KBM-7 (cell line): ENCODE results near the gene TEX22.

Source experiments
- DNase-seq: peaks from one replicate; pipeline ENCODE4 v3.0.0-alpha.2; 2015
- in situ Hi-C: fragments of 300-500 bp; cut with MboI; formaldehyde crosslinking; loops from 2 replicates; pipeline ENCODE4 v1.14.3; 2020; ENCODE audit warnings: low sequenced_read_pairs, low pct_unique_long_range_greater_than_20kb, mixed read lengths

The TEX22 gene

GRCh38 chr14:105382343-105383082 is 15.8 kb upstream of the TEX22 start:
- in situ Hi-C loops: no loop called here
- DNase-seq: no peak

GRCh38 chr14:105383083-105383730 is 15.1 kb upstream of the TEX22 start:
- in situ Hi-C loops: no loop called here

GRCh38 chr14:105384041-105384557 is 14.2 kb upstream of the TEX22 start:
- in situ Hi-C loops: no loop called here
- DNase-seq: no peak

More at GRCh38 chr14:105383083-105383730, 15.1 kb upstream of the TEX22 start:
- DNase-seq: no peak

DNA sequence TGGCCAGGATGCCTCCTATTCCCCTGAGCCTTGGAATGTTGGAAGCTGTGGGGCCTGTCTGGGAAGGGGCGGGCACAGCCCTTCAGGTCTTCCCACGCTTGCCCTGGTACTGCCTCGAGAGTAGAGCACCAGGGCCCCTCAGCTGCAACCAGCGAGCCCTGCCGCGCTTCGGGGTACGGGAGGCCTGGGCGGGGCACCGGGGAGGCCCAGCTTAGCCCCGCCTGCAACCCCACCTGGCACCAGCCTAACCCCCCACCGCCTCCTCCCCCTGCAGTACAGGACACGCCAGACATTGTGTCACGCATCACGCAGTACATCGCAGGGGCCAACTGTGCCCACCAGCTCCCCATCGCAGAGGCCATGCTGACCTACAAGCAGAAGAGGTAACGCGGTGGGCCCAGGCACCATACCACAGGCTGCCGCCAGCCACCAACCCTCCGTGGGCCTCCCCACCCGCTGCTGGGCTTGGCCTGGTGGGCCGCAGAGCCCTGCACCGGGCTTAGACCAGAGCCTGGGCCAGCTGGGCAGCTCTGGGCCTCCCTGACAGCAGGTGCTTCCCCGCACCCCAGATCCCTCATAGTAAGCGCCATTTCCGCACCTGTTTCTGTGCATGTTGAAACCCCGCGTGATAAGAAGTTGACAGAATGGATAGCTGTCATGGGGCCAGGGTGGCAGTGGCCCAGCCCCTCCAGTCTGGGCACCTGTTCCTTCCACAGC is 13.6 kb upstream of the TEX22 start:
- DNase-seq: no peak
- in situ Hi-C loops: no loop called here

GRCh38 chr14:105385322-105385637 is 13.1 kb upstream of the TEX22 start:
- in situ Hi-C loops: no loop called here
- DNase-seq: no peak

- no peak for DNase-seq
- in situ Hi-C loops: no loop called here
These were observed 12.5 kb upstream of the TEX22 start for GRCh38 chr14:105385698-105386365.

- no peak for DNase-seq
- in situ Hi-C loops: no loop called here
These were observed 11.5 kb upstream of the TEX22 start for GRCh38 chr14:105386581-105387529.

DNA sequence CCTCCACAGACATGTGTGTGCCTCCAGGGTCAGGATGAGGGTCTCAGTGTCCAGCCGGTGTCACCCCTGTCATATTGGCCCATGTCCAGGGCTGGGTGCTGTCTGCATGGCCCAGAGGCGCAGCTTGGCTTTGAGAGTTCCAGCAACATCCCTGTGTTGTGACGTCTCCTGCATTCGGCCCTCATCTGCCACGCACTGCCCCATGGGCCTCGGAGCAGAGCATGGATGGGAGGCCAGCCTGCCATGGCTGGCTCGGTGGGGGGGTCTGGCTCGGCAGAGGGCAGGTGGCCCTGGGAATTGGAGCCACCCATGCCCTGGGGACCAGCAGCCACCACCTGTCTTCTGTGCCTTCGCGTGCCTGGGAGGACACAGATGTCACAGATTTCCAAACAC is 10.8 kb upstream of the TEX22 start:
- in situ Hi-C loops: no loop called here

GRCh38 chr14:105388110-105388951 is 10.0 kb upstream of the TEX22 start:
- in situ Hi-C loops: no loop called here
- DNase-seq: no peak

More for the DNA sequence above, 10.8 kb upstream of the TEX22 start:
- DNase-seq: no peak

- DNase-seq: no peak
- in situ Hi-C loops: no loop called here
These were observed 9.4 kb upstream of the TEX22 start for GRCh38 chr14:105388976-105389375.

DNA sequence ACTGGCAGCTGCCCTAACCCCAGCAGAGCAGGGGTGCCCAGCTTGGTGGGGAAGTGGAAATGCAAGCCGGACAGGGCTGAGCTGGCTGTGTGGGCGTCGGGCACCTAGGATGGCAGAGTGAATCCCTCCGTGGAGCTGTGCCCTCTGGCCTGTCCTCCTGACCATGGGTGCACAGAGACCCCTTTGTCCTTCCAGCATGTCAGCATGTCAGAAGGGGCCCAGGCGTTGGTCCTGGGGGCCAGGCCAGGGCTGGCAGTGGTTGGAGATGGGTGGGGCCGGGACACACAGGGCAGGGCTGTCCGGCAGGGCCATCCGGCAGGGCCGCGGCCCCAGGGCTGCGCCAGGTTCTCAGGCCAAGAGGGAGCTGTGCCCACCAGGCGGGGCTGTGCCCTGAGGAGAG is 8.8 kb upstream of the TEX22 start:
- no peak for DNase-seq
- in situ Hi-C loops: no loop called here

DNA sequence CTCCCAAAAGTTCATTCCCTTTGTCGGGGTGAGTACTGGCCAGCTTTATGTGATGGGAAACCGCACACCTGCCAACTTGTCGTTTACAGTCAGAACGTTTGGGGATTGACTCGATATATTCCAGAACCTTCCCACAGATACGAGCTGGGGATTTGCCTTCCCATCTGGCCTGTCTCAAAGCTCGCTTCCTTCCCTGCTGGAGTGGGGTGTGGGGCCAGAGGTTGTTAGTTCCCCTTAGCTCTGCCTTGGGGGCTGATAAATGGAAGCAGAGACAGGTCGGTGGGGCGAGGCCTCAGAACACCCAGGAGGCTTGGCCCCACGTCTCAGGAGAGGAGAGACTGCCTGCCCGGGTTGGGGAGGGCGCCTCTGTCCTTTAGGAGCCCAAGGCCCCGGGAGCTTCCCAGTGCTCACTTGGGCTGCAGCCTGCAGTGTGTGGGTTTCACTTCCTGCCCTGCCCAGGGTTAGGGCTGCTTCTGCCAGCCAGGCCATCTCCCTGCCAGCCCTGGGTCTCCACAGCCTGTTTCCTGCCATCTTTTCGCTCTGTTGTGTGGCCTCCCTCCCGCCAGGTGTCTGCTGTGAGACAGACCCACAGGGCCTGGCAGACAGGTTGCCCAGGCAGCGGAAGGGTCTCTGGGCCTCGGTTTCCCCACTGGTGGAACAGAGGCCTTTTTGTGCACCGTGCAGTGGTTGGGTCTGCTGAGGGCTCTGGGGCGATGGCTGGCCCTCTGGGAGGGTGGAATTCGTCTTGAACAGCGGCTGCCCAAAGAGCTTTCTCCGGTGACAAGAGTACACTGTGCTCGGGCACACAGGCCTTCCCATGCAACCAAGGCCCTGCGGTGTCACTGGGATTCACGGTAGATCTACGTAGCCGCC is 8.1 kb upstream of the TEX22 start:
- DNase-seq: no peak
- in situ Hi-C loops: no loop called here

DNA sequence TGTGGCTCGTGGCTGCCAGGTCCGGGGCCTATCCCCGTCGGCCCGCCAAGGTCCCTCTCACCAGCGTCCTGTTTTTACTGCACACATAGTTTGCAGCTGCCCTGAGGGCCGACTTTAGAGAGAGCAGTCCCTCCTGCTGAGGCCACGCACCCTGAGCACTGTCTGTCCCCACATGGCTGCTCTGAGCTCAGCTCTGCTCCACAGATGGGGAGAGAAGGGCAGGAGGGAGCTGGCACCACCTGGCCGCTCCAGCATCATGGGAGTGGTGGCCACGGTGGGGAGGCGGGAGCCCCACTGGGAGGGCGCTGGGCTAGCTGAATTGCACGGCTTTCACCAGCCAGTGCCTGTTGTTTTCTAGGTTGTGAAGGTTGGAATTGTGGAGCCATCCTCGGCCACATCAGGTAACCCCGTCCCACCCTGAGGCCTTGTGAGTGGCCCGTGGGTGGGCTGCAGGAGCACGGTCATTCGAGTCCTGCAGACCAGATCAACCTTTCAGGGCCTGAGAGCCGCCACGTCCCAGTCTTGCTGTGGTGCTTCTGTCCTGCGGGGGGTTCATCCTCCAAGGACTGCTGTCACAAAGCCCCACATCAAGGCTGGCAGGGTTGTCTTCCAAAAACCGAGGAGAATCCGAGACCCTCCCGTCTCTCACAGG is 7.4 kb upstream of the TEX22 start:
- DNase-seq: no peak
- in situ Hi-C loops: no loop called here

DNA sequence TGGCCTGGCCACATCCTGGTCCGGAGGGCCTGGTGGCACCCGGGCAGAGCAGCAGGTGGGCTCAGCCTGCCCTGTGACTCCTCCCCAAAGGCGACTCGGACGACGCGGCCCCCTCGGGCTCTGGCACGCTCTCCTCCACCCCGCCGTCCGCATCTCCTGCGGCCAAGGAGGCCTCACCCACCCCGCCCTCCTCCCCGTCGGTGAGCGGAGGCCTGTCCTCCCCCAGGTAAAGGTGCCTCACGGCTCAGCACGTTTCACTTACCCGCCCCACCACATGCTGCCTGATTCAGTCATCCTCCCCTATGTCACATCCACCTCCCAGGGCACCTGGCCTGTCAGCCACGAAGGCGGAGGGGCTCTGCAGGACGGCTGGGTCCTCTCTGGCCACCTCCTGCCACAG is 6.8 kb upstream of the TEX22 start:
- no peak for DNase-seq

DNA sequence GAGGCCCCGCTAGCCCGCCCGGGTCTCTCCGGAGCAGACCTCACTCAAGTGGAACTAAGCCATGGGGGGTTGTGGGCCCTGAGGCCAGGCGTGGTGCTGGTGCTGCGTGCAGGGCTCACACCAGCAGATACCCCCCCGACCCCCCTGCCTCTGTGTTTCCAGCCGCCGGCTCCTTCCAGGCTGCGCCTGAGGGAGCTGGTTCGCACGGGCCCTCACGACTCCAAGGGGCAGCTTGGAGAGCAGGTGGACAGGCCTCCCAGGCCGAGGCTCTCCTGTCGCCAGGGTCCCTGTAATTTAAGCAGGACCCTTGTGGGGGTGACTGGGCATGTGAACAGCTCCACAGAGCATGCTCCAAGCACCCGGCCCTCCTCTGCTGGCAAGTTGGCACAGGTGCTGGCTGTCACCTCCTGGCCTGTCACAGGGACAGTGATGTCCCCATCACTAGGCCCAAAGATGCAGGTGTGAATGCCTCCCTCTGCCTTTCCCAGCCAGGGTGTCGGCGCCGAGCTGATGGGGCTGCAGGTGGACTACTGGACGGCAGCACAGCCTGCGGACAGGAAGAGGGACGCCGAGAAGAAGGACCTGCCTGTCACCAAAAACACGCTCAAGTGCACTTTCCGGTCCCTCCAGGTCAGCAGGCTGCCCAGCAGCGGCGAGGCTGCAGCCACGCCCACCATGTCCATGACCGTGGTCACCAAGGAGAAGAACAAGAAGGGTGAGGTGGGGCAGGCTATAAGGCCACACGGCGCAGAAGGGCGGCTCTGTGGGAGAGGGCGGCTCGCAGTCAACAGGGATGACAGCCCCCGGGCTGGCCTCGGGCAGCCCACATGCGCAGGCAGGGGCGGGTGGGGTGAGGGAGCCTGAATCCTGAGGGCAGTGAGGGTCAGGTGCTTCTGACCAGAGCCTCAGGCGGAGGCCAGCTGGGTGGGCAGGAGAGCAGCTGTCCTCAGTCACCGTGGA is 5.9 kb upstream of the TEX22 start:
- no peak for DNase-seq
- in situ Hi-C loops: no loop called here

More for the DNA sequence above, 6.8 kb upstream of the TEX22 start:
- in situ Hi-C loops: no loop called here
